ENCODE measurements around the gene IDUA. TPM values are rescaled to one million over a fixed set of nuclear protein-coding genes. Genes with fewer than 3 reads are reported as not detected.

Gene IDUA
- total and polyA plus RNA-seq, 10 of the 15 experiments (the other 5 are each of a cell fraction or from before 2014, with no cell fraction given), result 0.05 to 7.6 (median 1.4) TPM; not detected in 1

DNA sequence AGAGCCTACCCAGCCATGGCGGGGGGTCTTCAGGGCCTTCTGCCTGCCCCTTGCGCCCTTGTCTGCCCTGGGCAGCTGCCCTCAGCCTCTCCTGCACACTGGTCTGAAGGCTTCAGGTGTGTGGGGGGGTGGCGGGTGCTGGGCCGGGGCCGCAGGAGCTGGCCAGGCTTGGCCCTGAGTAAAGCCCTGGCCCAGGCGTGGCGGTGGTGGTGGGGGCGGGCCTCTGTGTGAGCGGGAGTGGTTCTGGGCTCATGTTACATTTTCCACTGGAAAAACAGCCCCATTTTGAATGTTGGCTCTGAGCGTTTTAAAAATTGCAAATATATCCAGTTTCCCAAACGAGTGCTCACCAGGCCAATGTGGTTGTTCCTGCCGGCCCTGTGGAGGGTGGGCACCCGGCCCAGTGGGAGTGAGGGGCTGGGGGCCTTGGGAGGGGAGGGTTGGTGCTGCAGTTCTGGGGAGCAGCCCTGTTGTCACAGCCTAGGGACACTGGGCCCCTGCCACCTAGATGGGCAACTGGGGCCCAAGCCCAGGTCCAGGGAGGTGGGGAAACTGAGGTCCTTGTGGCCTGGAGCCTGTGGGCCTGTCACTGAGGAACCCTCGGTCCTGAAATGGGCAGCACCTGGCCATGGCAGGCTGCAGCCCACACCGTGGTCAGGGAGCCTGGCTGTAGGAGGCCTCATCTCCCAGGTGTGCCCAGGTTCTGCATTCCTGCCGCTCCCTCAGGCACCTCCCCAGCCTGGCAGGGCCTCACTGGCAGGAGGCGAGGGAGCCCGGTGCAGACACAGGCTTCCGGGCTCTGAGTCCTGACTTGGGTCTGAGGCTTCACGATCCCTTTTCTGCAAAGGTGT, 52.9 kb downstream of the IDUA start:
- Histone ChIP-seq H3K9me3 (replicated peaks; ENCODE audit: control insufficient read depth, insufficient read depth, low read length) (no peaks in the 10 kb centered on the region; the same call in 2 of the 3 replicates), H4K20me1 (ENCODE audit: control insufficient read depth, insufficient read depth) (no peaks in the 10 kb centered on the region), H3K9ac (ENCODE audit: control insufficient read depth, insufficient read depth, low read length) (no peak overlapping the region), H3K4me1 (ENCODE audit: control insufficient read depth, insufficient read depth, low read length) (no peaks in the 10 kb centered on the region), H3K36me3 (ENCODE audit: control insufficient read depth in 2 of 2, insufficient read depth in 2 of 2, low read length in 1 of 2) (no peaks in the 10 kb centered on the region), H2AFZ (ENCODE audit: control insufficient read depth, low read depth, low read length) (no peak overlapping the region), H3K4me2 (ENCODE audit: control insufficient read depth, insufficient read depth) (no peak overlapping the region), H3K27me3 (replicated peaks in 1 of 2; ENCODE audit: control insufficient read depth in 2 of 2, insufficient read depth in 2 of 2, low read length in 1 of 2) (no peaks in the 10 kb centered on the region), H3K4me3 (no peak overlapping the region), H3K79me2 (ENCODE audit: control insufficient read depth, insufficient read depth, low read length) (no peaks in the 10 kb centered on the region), H3K27ac (ENCODE audit: control insufficient read depth, insufficient read depth) (no peak overlapping the region)
- 53% methylated on average over 20 of the region's 20 CpGs for WGBS (ENCODE audit: insufficient coverage, insufficient replicate concordance, low lambda C conversion rate, missing lambda C conversion rate)
- ATAC-seq (no peak), DNase-seq (ENCODE audit: low read depth, low spot score) (no peak), FAIRE-seq (no peak)
- no TSS peak for BruUV-seq (replicated peaks)
- ChIA-PET SMC1A (ENCODE audit: uncharacterized antibody, unreplicated experiment) (no interaction called here), RAD21 (ENCODE audit: unreplicated experiment) (no interaction called here), POLR2A (no interaction called here), CTCF (no interaction called here)
- TF ChIP-seq BHLHE40 (IDR thresholded peaks at IDR 0.05; ENCODE audit: borderline replicate concordance in 1 of 2, low read depth in 2 of 2, low read length in 1 of 2), result no peak
- TF ChIP-seq ZNF274 (IDR thresholded peaks at IDR 0.05; ENCODE audit: insufficient read depth, insufficient read length), result no peak
- TF ChIP-seq BACH1 (IDR thresholded peaks at IDR 0.05; ENCODE audit: borderline replicate concordance), result no peak
- TF ChIP-seq MXI1 (IDR thresholded peaks at IDR 0.05; ENCODE audit: low read depth, low read length), result no peak
- no peak for TF ChIP-seq TCF3 (IDR thresholded peaks at IDR 0.05; ENCODE audit: borderline replicate concordance, insufficient read depth, low read depth, low read length)
- TF ChIP-seq, protein P1, sequence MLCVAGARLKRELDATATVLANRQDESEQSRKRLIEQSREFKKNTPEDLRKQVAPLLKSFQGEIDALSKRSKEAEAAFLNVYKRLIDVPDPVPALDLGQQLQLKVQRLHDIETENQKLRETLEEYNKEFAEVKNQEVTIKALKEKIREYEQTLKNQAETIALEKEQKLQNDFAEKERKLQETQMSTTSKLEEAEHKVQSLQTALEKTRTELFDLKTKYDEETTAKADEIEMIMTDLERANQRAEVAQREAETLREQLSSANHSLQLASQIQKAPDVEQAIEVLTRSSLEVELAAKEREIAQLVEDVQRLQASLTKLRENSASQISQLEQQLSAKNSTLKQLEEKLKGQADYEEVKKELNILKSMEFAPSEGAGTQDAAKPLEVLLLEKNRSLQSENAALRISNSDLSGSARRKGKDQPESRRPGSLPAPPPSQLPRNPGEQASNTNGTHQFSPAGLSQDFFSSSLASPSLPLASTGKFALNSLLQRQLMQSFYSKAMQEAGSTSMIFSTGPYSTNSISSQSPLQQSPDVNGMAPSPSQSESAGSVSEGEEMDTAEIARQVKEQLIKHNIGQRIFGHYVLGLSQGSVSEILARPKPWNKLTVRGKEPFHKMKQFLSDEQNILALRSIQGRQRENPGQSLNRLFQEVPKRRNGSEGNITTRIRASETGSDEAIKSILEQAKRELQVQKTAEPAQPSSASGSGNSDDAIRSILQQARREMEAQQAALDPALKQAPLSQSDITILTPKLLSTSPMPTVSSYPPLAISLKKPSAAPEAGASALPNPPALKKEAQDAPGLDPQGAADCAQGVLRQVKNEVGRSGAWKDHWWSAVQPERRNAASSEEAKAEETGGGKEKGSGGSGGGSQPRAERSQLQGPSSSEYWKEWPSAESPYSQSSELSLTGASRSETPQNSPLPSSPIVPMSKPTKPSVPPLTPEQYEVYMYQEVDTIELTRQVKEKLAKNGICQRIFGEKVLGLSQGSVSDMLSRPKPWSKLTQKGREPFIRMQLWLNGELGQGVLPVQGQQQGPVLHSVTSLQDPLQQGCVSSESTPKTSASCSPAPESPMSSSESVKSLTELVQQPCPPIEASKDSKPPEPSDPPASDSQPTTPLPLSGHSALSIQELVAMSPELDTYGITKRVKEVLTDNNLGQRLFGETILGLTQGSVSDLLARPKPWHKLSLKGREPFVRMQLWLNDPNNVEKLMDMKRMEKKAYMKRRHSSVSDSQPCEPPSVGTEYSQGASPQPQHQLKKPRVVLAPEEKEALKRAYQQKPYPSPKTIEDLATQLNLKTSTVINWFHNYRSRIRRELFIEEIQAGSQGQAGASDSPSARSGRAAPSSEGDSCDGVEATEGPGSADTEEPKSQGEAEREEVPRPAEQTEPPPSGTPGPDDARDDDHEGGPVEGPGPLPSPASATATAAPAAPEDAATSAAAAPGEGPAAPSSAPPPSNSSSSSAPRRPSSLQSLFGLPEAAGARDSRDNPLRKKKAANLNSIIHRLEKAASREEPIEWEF (IDR thresholded peaks at IDR 0.05; ENCODE audit: insufficient replicate concordance, low read depth, low read length), result no peak
- no peak for TF ChIP-seq MYC (IDR thresholded peaks at IDR 0.05; ENCODE audit: insufficient read depth, insufficient read length, insufficient replicate concordance, low read length, severe bottlenecking)
- no peak for TF ChIP-seq MTA2 (IDR thresholded peaks at IDR 0.05; ENCODE audit: low read depth)
- no peak for TF ChIP-seq CREM (IDR thresholded peaks at IDR 0.05; ENCODE audit: low read depth)
- TF ChIP-seq IKZF2 (IDR thresholded peaks at IDR 0.05), result no peak
- TF ChIP-seq TCF7 (IDR thresholded peaks at IDR 0.05; ENCODE audit: borderline replicate concordance), result no peak
- TF ChIP-seq PAX5 (IDR thresholded peaks at IDR 0.05; ENCODE audit: borderline replicate concordance, low read depth, low read length), result no peak
- in situ Hi-C loops (cut with MboI) (no loop called here), intact Hi-C loops (cut with micrococcal nuclease; ENCODE audit: unreplicated experiment) (no loop called here)

All from GM12878 (cell line).